Psoas muscle (tissue), 8 donors: ENCODE data around the gene ASCC3. TPM values are rescaled to one million over a fixed set of nuclear protein-coding genes. Genes with fewer than 3 reads are reported as not detected.

Experiments used
- ATAC-seq, 4 donors: fragments of 200-7000 bp; cut with Tn5 transposase; one replicate each; pipeline ENCODE4 v1.9.1; 2020; ENCODE audit warnings: moderate library complexity in 3 of 4, mild to moderate bottlenecking in 2 of 4
- DNase-seq, 2 donors: peaks; one replicate each; pipeline ENCODE4 v3.0.0-alpha.2; 2020
- H3K27ac ChIP-seq: fragments of 200-600 bp; one replicate; pipeline ENCODE4 v1.8.0; 2022
- H3K27me3 ChIP-seq, 3 donors: fragments of 200-600 bp in 1 of 3; one replicate each; pipeline versions ENCODE4 v1.6.1 to v1.8.0; 2013 to 2022; ENCODE audit warnings: low read length in 2 of 3, mild to moderate bottlenecking in 2 of 3, moderate library complexity in 1 of 3; ENCODE audit not compliant: insufficient read depth in 3 of 3
- H3K36me3 ChIP-seq, 2 donors: fragments of 200-600 bp in 1 of 2; one replicate each; pipeline versions ENCODE4 v1.6.1 to v1.8.0; 2013 to 2022; ENCODE audit warnings: low read depth in 1 of 2, mild to moderate bottlenecking in 1 of 2, moderate library complexity in 1 of 2; ENCODE audit not compliant: insufficient read depth in 1 of 2
- H3K4me1 ChIP-seq: fragments of 200-600 bp; one replicate; pipeline ENCODE4 v1.8.0; 2022
- H3K4me3 ChIP-seq: fragments of 200-600 bp; one replicate; pipeline ENCODE4 v1.8.0; 2022; ENCODE audit warnings: mild to moderate bottlenecking
- H3K9me3 ChIP-seq: fragments of 200-600 bp; one replicate; pipeline ENCODE4 v1.8.0; 2022
- WGBS, 3 donors: extraction: QIAGEN DNeasy Blood & Tissue Kit; methylation state at CpG; one replicate each; pipeline versions ENCODE4 v1.1.6 to v1.1.7; 2013; 5-methylcytosine and 5-hydroxymethylcytosine counted together
- intact Hi-C, 2 donors: fragments of 100-400 bp; cut with DNase I; formaldehyde crosslinking; loops; one replicate each; pipeline versions ENCODE4 v1.11.0 to v1.14.2; 2022
- polyA plus RNA-seq, 3 donors: library from polyadenylated mRNA; stranded (reverse); fragments of 200-250 nt; gene quantifications; one replicate each; pipeline ENCODE4 v1.2.3, GENCODE V29; 2013
- total RNA-seq, 4 donors: library from RNA; stranded (reverse); fragmentation: NEBNext Ultra II Directional in 2 of 4; extraction: Animal tissue kit (Norgen Biotek cat#: 25700) in 2 of 4; gene quantifications; one replicate each; pipeline versions ENCODE4 v1.2.1 to v1.2.4, GENCODE V29; 2021 to 2023
- TF ChIP-seq, protein P1 (sequence below): fragments of 200-600 bp; IDR thresholded peaks from one replicate; pipeline ENCODE4 v1.8.0; 2022; ENCODE audit warnings: antibody characterized with exemption
- donor health status: healthy with polysubstance abuse.
- donor health status: DM: no; HTN: no; CAD: no; lungs with moderate emphysema.
- donor health status: Bipolar disorder and iron deficiency.
- donor health status: healthy.
- donor health status: DM: yes; HTN: yes; CAD: no.
- donor health status: DM: no; HTN: no; CAD: no.
- donor health status: DM: no; HTN: no; CAD: no.
- donor health status: DM: yes; HTN: yes; CAD: no.

Gene ASCC3
- total and polyA plus RNA-seq, 7 donors: 5.1 to 17.9 (median 11.2) TPM

DNA sequence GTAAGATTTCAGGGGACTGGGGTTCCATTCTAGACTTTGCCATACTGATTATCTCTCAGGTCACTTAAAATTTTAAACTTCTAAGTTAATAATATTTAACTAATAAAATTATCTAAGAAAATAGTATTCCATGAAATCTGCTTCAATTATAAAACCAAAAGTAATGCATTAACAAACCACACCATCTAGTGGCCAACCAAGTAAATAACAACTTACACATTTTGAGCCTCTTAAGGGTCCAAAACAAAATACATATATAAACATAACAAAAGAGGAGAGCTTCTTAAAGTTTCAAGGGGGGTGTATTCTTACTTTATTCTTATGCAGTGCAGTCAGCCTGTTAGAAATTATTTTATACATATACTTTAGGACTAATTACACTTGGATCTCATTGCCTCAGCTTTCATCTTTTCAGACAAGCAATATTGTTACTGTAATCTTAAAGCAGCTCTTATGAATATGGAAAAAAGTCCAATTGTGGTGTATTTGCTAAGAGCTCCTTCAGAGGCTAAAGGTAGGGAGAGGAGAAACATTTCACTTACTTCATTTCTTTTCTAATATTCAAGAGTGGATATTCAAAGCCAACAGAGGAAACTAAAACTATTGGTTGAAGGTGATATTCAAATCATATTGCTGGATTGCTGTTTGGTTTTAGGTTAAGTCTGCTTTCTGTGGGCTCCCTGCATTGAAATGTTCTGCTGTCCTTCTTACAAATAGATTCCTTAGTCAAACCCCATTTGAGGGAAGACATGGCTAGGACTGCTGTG lies 216.7 kb downstream of the ASCC3 start:
- no peaks in the 10 kb centered on the region for H3K36me3 ChIP-seq
- DNase-seq (no peak), ATAC-seq (peak in 1 of 4 donors; percentile 64)
- intact Hi-C loops: loop anchor here (5.0 to 10.0 kb wide), 6 partner anchors 180 to 800 kb away; no protein-coding TSS in a partner anchor
- H3K4me3 ChIP-seq: no peak overlapping the region
- no peak overlapping the region for H3K27ac ChIP-seq
- H3K9me3 ChIP-seq: no peaks in the 10 kb centered on the region
- H3K4me1 ChIP-seq: no peaks in the 10 kb centered on the region
- no peaks in the 10 kb centered on the region for H3K27me3 ChIP-seq
- TF ChIP-seq, protein P1, sequence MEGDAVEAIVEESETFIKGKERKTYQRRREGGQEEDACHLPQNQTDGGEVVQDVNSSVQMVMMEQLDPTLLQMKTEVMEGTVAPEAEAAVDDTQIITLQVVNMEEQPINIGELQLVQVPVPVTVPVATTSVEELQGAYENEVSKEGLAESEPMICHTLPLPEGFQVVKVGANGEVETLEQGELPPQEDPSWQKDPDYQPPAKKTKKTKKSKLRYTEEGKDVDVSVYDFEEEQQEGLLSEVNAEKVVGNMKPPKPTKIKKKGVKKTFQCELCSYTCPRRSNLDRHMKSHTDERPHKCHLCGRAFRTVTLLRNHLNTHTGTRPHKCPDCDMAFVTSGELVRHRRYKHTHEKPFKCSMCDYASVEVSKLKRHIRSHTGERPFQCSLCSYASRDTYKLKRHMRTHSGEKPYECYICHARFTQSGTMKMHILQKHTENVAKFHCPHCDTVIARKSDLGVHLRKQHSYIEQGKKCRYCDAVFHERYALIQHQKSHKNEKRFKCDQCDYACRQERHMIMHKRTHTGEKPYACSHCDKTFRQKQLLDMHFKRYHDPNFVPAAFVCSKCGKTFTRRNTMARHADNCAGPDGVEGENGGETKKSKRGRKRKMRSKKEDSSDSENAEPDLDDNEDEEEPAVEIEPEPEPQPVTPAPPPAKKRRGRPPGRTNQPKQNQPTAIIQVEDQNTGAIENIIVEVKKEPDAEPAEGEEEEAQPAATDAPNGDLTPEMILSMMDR: peak; percentile 75

DNA sequence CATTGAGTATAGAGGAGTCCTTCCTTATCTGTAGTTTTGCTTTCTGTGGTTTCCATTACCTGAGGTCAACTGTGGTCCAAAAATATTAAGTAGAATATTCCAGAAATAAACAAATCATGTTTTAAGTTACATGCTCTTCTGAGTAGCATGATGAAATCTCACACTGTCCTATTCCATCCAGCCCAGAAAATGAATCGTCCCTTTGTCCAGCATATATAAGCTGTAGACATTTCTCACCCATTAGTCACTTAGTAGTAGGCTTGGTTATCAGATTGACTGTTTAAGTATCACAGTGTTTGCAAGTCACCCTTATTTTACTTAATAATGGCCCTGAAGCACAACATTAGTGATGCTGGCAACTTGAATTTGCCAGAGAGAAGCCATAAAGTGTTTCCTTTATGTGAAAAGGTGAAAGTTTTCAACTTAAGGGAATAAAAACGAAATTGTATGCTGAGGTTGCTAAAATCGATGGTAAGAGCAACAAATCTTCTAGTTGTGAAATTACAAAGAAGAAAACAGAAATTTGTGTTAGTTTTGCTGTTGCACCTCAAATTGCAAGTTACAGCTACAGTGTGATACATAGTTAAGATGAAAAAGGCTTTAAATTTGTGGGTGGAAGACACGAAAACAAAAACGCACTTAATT lies 217.8 kb downstream of the ASCC3 start:
- H3K4me3 ChIP-seq: no peak overlapping the region
- 90 to 92% (median 92%) methylated on average over 5 of the region's 5 CpGs for WGBS, 3 donors
- intact Hi-C loops: loop anchor here (5.0 to 10.0 kb wide), 6 partner anchors 179 to 799 kb away; no protein-coding TSS in a partner anchor
- DNase-seq: no peak
- H3K9me3 ChIP-seq: no peaks in the 10 kb centered on the region
- no peaks in the 10 kb centered on the region for H3K27me3 ChIP-seq
- H3K4me1 ChIP-seq: no peaks in the 10 kb centered on the region
- ATAC-seq: no peak
- TF ChIP-seq, protein P1: no peak
- H3K36me3 ChIP-seq: no peaks in the 10 kb centered on the region
- no peak overlapping the region for H3K27ac ChIP-seq

DNA sequence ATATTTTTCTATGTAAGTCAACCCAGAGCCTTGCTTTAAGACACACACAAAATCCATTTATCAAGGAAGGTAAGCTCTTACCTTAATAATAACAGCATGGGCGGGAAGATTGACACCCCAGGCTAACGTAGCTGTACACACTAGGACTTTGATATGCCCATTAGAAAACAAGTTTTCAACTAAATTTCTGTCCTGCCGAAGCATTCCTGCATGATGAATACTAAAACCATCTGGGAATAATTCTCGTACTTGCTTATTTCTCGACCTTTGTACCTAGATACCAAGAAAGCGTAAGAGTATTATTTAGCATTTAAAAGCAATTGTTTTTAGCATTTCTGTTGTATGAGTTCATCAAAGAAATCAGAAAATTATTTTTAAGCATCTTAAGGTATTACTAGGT lies 218.9 kb downstream of the ASCC3 start:
- WGBS, 3 donors: 93 to 96% (median 95%) methylated on average over 6 of the region's 6 CpGs
- intact Hi-C loops: loop anchor here (5.0 to 10.0 kb wide), 6 partner anchors 177 to 797 kb away; no protein-coding TSS in a partner anchor
- ATAC-seq: no peak
- no peaks in the 10 kb centered on the region for H3K4me1 ChIP-seq
- no peaks in the 10 kb centered on the region for H3K27me3 ChIP-seq
- H3K36me3 ChIP-seq: no peaks in the 10 kb centered on the region
- no peak overlapping the region for H3K4me3 ChIP-seq
- DNase-seq: no peak
- H3K9me3 ChIP-seq: no peaks in the 10 kb centered on the region
- no peak overlapping the region for H3K27ac ChIP-seq
- TF ChIP-seq, protein P1: no peak

DNA sequence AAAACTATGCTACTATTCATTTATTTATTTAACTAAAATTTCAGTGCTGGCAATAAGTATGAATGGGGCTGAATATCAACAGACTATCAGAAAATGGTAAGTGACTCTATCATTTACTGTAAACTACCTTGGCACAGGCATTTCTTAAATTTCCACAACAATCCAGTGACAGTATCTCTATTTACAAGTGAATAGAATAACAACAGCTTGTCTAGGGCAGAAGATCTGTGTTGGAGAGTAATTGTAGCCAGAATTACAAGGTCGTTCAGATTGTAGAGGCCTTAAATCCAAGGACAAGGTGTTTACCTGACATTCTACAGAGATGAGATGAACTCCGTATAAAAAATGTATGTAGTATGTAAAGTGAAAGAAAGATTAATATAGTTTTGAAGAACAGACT lies 222.6 kb downstream of the ASCC3 start:
- 63 to 70% (median 65%) methylated on average over 2 of the region's 2 CpGs for WGBS, 3 donors
- Histone ChIP-seq H3K4me3 (no peak overlapping the region), H3K4me1 (no peaks in the 10 kb centered on the region), H3K27ac (no peak overlapping the region), H3K9me3 (no peaks in the 10 kb centered on the region), H3K27me3 (no peaks in the 10 kb centered on the region), H3K36me3 (peaks cover 0 to 5% of the 10 kb centered on the region in 2 donors)
- DNase-seq (no peak), ATAC-seq (no peak)
- TF ChIP-seq, protein P1: no peak
- intact Hi-C loops: loop anchor here (5.0 to 10.0 kb wide), 2 partner anchors 174 to 541 kb away; no protein-coding TSS in a partner anchor
